Ascending aorta (tissue), 2 donors: ENCODE data around the gene MPO. TPM values are rescaled to one million over a fixed set of nuclear protein-coding genes. Genes with fewer than 3 reads are reported as not detected.

ENCODE experiments used
- DNase-seq, 2 donors: peaks; one replicate each; pipeline ENCODE4 v3.0.0-alpha.2; 2019; ENCODE audit warnings: low spot score in 2 of 2
- H3K27ac ChIP-seq, 2 donors: fragments of 200-600 bp; sonication (generic); one replicate each; pipeline ENCODE4 v1.5.1; 2016 to 2017; ENCODE audit warnings: mild to moderate bottlenecking in 1 of 2
- H3K27me3 ChIP-seq: fragments of 200-600 bp; sonication (generic); one replicate; pipeline ENCODE4 v1.5.1; 2017
- H3K36me3 ChIP-seq, 2 donors: fragments of 200-600 bp; sonication (generic); one replicate each; pipeline ENCODE4 v1.5.1; 2016
- H3K4me1 ChIP-seq, 2 donors: fragments of 200-600 bp; sonication (generic); one replicate each; pipeline ENCODE4 v1.5.1; 2016 to 2017; ENCODE audit warnings: mild to moderate bottlenecking in 1 of 2
- H3K4me3 ChIP-seq, 2 donors: fragments of 200-600 bp; sonication (generic); one replicate each; pipeline ENCODE4 v1.5.1; 2016 to 2017; ENCODE audit warnings: mild to moderate bottlenecking in 1 of 2
- H3K9me3 ChIP-seq, 2 donors: fragments of 200-600 bp; sonication (generic); one replicate each; pipeline ENCODE4 v1.5.1; 2016
- CTCF ChIP-seq, 3 experiments: fragments of 200-600 bp in 2 of 3; fragments of 450-650 bp in 1 of 3; sonication (generic) in 2 of 3; IDR thresholded peaks; one replicate each; pipeline ENCODE4 v1.5.1; 2016 to 2019; ENCODE audit warnings: antibody characterized with exemption in 3 of 3, mild to moderate bottlenecking in 1 of 3, moderate library complexity in 1 of 3
- intact Hi-C: fragments of 100-400 bp; cut with DNase I; formaldehyde crosslinking; loops from one replicate; pipeline ENCODE4 v1.15.1; 2023
- total RNA-seq: library from RNA; depleted of rRNA; stranded (reverse); fragments of >200 nt; gene quantifications from one replicate; pipeline ENCODE4 v1.1.0, GENCODE V29; 2016

The MPO gene
- total RNA-seq, 1 donor from 2014 or later = 1.8 TPM

DNA sequence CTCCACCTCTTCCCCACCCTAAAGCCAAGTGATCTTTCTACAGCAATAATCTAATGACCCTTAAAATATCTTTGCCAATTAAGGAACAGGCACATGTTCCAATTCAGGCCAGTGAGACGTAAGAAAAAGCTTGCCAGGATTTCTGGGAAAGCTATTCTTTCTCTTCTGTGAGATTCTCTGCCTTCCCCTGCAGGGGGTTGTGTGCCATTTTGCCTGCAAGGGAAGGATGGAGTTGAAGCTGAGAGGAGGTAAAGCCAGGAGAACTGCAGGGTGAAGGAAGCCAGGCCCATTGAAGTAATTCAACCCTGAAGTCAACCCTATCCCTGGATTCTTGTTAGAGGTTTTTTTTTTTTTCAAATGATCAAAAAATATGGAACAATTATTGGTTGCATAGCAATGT is 51.4 kb downstream of the MPO start:
- no peaks in the 10 kb centered on the region for H3K9me3 ChIP-seq
- no peak for DNase-seq
- H3K4me1 ChIP-seq = no peaks in the 10 kb centered on the region
- no peak for TF ChIP-seq CTCF (IDR thresholded peaks at IDR 0.05)
- no peaks in the 10 kb centered on the region for H3K27me3 ChIP-seq
- intact Hi-C loops = no loop called here
- H3K4me3 ChIP-seq = no peak overlapping the region
- no peak overlapping the region for H3K27ac ChIP-seq
- H3K36me3 ChIP-seq = no peaks in the 10 kb centered on the region

DNA sequence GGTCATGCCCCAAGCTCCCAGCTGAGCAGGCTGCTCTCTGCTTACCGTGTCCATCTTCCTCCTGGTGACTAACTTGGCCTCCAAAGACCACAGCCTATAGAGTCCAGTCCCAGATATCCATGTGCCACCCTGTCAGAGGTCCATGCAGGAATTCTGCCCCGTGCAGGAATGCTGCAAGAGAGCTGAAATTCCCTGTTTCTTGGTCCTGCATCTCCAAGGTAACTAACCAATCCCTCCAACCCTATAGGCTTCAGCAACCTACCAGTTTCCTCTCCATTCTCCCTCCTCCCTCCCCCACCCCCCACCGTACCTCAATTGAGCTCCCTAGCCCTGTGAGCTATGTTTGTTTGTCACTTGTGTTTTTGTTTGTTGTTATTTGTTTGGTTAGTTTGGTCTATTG is 52.1 kb downstream of the MPO start:
- no peaks in the 10 kb centered on the region for H3K27me3 ChIP-seq
- H3K9me3 ChIP-seq = no peaks in the 10 kb centered on the region
- DNase-seq = no peak
- no peak overlapping the region for H3K27ac ChIP-seq
- H3K36me3 ChIP-seq = no peaks in the 10 kb centered on the region
- H3K4me3 ChIP-seq = no peak overlapping the region
- intact Hi-C loops = no loop called here
- TF ChIP-seq CTCF (IDR thresholded peaks at IDR 0.05) = no peak
- no peaks in the 10 kb centered on the region for H3K4me1 ChIP-seq

DNA sequence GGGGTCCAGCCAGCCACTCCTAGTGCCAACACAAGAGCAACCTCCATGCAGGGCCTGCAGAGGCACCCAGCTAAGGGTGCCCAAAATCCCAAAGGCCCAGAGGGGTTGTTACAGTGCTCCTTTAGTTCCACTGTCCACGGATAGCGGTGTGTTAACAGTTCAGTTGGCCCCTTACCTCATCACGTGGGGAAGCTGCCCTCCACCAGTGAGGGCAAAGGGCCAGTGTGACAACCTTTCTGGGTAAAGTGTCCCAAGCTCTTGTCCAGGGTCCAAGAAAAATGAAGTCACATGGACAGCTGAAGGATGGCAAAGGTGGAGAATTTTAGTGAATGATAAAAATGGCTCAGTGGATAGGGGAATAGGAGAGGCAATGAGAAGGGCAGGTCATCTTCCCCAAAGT is 53.0 kb downstream of the MPO start:
- Histone ChIP-seq H3K4me1 (no peaks in the 10 kb centered on the region), H3K9me3 (no peaks in the 10 kb centered on the region), H3K27ac (no peak overlapping the region), H3K4me3 (no peak overlapping the region), H3K36me3 (no peaks in the 10 kb centered on the region), H3K27me3 (no peaks in the 10 kb centered on the region)
- intact Hi-C loops = no loop called here
- no peak for DNase-seq
- TF ChIP-seq CTCF (IDR thresholded peaks at IDR 0.05) = no peak

GRCh38 chr17:58224315-58224714 is 56.4 kb downstream of the MPO start:
- intact Hi-C loops = no loop called here
- H3K9me3 ChIP-seq = no peaks in the 10 kb centered on the region
- no peak for TF ChIP-seq CTCF (IDR thresholded peaks at IDR 0.05)
- no peak overlapping the region for H3K4me3 ChIP-seq
- H3K4me1 ChIP-seq = no peaks in the 10 kb centered on the region
- H3K36me3 ChIP-seq = no peaks in the 10 kb centered on the region
- H3K27ac ChIP-seq = no peak overlapping the region
- DNase-seq = no peak
- no peaks in the 10 kb centered on the region for H3K27me3 ChIP-seq

Other genes starting within 250 kb of the MPO start
- gene DYNLL2, start 197.5 kb downstream of the MPO start, total RNA-seq = 15.3 TPM
- gene OR4D1, start 132.6 kb downstream of the MPO start, total RNA-seq = not detected
- gene OR4D2, start 114.0 kb downstream of the MPO start, total RNA-seq = not detected
- gene EPX, start 88.2 kb downstream of the MPO start, total RNA-seq = not detected
- gene MKS1, start 61.7 kb downstream of the MPO start, total RNA-seq = 1.5 TPM
- not detected for gene LPO, start 42.4 kb downstream of the MPO start, total RNA-seq
- gene TSPOAP1, start 47.9 kb upstream of the MPO start, total RNA-seq = 22.4 TPM
- 18.0 TPM for gene SUPT4H1, start 71.3 kb upstream of the MPO start, total RNA-seq
- 0.53 TPM for gene RNF43, start 136.6 kb upstream of the MPO start, total RNA-seq
- not detected for gene HSF5, start 207.5 kb upstream of the MPO start, total RNA-seq
- 24.6 TPM for gene MTMR4, start 233.7 kb upstream of the MPO start, total RNA-seq